ENCODE measurements around the gene CNGA4.
"Not testable (repeated sequence)": the region's sequence is repeated elsewhere in the genome, so short reads cannot be mapped to it uniquely, and the experiment has no call there.

CNGA4 gene

DNA sequence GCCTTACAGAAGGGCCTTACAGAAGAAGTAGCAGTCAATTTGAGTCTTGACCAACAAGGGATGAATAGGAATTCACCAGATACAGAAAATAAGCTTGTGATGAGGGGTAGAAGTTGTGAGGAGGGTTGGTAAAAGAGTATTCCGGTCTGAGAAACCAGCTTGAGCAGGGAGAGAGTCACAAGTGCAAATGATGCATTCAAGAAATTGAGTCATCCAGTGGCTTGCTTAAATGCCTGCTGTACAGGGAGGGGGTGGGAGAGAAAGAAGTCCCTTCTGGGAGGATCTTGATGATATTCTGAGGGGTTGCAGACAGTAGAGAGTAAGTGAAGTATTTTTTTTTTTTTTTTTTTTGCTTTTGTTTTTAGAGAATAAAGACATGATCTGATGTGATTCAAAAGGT is 29.9 kb downstream of the CNGA4 start:
- DNase-seq (ENCODE audit: low read depth), result no peak

GRCh38 chr11:6269994-6270393 is 31.1 kb downstream of the CNGA4 start:
- no peak for DNase-seq (ENCODE audit: low read depth)

DNA sequence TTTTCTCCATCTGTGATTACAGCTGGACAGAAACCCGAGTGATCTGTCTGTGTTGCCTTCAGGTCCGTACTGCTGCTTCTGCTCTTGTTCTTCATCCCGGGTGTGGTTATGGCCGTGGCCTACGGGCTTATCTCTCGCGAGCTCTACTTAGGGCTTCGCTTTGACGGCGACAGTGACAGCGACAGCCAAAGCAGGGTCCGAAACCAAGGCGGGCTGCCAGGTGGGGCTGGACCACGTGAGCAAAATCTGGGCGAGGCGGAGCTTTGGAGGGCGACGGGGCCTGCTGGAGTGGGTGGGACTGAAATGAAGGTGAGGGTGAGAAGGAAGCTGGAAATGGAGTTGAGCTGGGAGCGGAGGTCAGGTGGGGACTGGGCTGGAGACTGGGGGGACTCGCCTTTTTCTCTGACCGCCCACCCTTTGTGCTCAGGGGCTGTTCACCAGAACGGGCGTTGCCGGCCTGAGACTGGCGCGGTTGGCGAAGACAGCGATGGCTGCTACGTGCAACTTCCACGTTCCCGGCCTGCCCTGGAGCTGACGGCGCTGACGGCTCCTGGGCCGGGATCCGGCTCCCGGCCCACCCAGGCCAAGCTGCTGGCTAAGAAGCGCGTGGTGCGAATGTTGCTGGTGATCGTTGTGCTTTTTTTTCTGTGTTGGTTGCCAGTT is 31.8 kb downstream of the CNGA4 start:
- DNase-seq (ENCODE audit: low read depth), result no peak

GRCh38 chr11:6271598-6271997 is 32.7 kb downstream of the CNGA4 start:
- no peak for DNase-seq (ENCODE audit: low read depth)

DNA sequence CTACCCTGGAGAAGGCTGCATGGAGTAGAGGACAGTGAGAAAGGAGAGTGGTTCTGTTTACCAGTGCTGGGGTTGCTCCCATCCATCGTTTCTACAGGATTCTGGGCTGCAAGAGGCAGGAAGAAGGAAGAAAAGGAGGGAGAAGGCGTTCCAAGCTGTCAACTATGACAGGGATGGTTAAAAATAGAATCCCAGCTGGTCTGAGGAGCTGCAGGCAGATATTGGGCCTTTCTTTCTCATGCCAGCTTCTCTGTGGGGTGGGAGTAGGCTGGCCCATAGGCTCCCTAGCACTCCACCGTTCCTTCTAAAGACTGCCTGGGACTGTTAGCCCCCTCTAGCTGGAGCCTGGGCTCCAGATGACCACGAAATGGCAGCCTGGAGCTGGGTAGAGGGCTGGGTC is 34.3 kb downstream of the CNGA4 start:
- DNase-seq (ENCODE audit: low read depth), result no peak

GRCh38 chr11:6280809-6281208 is 41.9 kb downstream of the CNGA4 start:
- DNase-seq (ENCODE audit: low read depth), result not testable (repeated sequence)

GRCh38 chr11:6283453-6284023 is 44.6 kb downstream of the CNGA4 start:
- no peak for DNase-seq (ENCODE audit: low read depth)

DNA sequence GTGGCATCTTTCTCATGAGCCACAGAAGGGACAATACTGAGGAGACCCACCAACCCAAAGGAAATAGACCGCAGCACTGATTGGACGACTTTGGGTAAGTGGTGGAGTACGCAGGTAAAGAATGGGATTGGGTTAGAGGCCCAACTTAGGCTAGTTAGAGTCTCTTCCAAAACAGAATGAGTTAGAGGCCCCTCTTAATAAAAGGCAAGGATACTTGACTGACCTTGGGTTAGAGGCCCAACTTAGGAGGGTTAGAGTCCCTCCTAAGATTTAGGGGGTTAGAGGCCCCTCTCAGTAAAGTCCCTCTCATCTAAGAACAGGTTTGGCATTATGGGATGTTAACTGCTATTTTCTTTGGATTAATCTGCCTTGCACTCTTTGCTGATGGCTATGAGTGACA is 45.4 kb downstream of the CNGA4 start:
- no peak for DNase-seq (ENCODE audit: low read depth)

- DNase-seq (ENCODE audit: low read depth), result no peak
Observed at GRCh38 chr11:6285019-6285418, 46.1 kb downstream of the CNGA4 start.
